Hepatocyte (in vitro differentiated cells): ENCODE measurements around the gene PTBP3.

Experiments
- CTCF ChIP-seq: fragments of 200-600 bp; sonication (generic); IDR thresholded peaks from 2 replicates; pipeline ENCODE4 v1.5.1; 2016; ENCODE audit warnings: antibody characterized with exemption, mild to moderate bottlenecking; ENCODE audit not compliant: poor library complexity
- EZH2 ChIP-seq: fragments of 200-600 bp; sonication (generic); IDR thresholded peaks from 2 replicates; pipeline ENCODE4 v1.6.1; 2016; ENCODE audit warnings: antibody characterized with exemption, mild to moderate bottlenecking, borderline replicate concordance

DNA sequence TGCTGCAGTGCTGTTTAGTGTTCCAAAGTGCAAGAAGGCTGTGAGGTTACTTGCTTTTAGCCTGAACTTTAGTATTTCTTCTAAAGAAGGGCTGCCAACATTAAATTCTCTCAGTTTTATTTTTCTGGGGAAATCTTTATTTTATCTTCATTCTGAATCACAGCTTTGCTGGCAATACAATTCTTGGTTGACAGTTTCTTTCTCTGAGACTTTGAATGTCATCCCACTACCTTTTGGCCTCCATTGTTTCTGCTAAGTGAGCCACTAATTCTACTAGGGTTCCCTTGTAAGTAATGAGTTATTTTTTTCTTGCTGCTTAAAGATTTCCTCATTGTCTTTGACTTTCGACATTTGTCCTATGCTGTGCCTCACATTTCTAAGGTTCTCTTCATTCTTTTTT, 126.0 kb downstream of the PTBP3 start:
- no peak for TF ChIP-seq CTCF
- no peak for TF ChIP-seq EZH2
